ENCODE data around the gene UBALD2. TPM values are rescaled to one million over a fixed set of nuclear protein-coding genes. Genes with fewer than 3 reads are reported as not detected.
A peak's percentile ranks its signal among the peaks of the same experiment; 100 is the strongest.

The UBALD2 gene
- total RNA-seq, 1 donor from 2014 or later: 21.5 TPM

DNA sequence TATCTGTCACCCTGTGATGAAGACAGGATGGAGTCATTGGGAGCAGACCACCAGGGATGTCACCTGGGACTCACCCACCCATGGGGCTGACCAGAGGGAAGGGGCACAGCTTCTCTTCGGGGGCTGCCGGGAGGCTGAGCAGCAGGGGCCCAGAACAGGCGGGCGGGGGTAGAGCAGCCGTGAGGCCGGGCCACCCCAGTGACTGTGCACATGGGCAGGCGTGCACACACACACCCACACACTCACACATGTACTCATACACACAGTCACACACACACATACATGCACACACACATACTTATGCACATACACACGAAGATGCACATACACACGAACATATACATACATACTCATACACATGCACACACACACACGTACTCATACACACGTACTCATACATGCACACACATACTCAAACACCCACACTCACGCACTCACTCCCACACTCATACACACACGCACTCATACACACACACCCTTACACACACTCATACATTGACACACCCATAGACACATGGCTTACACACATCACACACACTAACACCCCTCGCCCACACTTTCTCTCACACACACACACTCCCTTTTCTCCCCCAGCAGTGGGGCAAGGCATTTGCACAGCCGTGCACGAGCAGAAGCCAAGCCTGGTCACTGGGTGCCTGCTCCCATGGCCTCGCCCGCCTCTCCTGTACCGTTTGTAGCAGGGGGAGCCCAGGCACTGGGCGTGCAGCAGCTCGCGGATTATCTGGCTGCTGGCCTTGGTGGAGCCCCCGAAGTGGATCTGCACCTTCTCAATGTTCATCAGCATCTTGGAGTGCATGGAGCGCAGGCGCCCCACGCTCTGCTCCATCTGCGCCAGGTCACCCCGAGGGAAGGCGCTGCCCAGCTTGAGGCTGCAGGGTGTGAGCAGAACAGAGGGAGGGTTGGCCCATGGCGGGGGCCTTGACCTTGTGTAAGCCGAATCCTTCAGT lies 12.4 kb downstream of the UBALD2 start:
- DNase-seq (ENCODE audit: low read depth, low spot score): no peak
- Mint-ChIP-seq H3K27me3 (ENCODE audit: low read depth) (no peaks in the 10 kb centered on the region), H3K36me3 (ENCODE audit: low read depth) (no peaks in the 10 kb centered on the region), H3K4me1 (peaks cover 7% of the 10 kb centered on the region), H3K27ac (ENCODE audit: unreplicated experiment) (no peak overlapping the region), H3K9me3 (no peaks in the 10 kb centered on the region), H3K4me3 (no peak overlapping the region)
- TF ChIP-seq, protein P1, sequence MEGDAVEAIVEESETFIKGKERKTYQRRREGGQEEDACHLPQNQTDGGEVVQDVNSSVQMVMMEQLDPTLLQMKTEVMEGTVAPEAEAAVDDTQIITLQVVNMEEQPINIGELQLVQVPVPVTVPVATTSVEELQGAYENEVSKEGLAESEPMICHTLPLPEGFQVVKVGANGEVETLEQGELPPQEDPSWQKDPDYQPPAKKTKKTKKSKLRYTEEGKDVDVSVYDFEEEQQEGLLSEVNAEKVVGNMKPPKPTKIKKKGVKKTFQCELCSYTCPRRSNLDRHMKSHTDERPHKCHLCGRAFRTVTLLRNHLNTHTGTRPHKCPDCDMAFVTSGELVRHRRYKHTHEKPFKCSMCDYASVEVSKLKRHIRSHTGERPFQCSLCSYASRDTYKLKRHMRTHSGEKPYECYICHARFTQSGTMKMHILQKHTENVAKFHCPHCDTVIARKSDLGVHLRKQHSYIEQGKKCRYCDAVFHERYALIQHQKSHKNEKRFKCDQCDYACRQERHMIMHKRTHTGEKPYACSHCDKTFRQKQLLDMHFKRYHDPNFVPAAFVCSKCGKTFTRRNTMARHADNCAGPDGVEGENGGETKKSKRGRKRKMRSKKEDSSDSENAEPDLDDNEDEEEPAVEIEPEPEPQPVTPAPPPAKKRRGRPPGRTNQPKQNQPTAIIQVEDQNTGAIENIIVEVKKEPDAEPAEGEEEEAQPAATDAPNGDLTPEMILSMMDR (conservative IDR thresholded peaks at IDR 0.05): no peak

DNA sequence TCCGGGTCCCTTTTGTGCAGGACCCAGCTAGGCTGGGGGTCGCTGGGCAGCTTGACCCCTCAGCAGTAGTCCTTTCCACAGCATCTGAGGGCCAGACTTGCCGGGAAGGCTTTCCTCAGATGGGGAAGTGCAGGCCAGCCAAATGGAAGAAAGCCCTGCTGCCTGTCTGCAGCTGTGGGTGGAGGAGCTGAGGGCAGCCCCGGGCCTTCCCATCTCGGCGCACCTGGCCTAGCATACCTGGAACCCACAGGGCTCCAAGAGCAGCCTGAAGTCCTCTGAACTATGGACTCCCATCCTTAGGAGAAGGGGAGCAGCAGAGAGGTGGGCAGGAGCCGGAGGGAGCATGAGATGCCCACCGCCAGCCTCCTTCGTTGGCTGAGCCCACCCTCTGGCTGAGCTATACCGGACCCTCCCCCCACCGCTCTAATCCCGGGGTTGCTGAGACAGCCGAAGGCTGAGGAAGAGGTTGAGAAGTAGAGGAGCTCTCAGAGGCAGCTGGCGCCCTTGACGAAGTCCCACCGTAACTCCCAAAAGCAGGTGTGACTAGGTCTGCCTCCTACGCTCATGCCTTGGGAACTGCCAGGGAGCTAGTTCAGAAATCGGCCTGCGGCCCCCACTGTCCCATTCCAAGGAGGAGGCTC lies 13.2 kb downstream of the UBALD2 start:
- no peaks in the 10 kb centered on the region for H3K36me3 Mint-ChIP-seq (ENCODE audit: low read depth)
- H3K9me3 Mint-ChIP-seq: no peaks in the 10 kb centered on the region
- H3K27me3 Mint-ChIP-seq (ENCODE audit: low read depth): no peaks in the 10 kb centered on the region
- H3K27ac Mint-ChIP-seq (ENCODE audit: unreplicated experiment): no peak overlapping the region
- no peak for DNase-seq (ENCODE audit: low read depth, low spot score)
- TF ChIP-seq, protein P1 (conservative IDR thresholded peaks at IDR 0.05): no peak
- H3K4me1 Mint-ChIP-seq: peaks cover 7% of the 10 kb centered on the region
- no peak overlapping the region for H3K4me3 Mint-ChIP-seq

DNA sequence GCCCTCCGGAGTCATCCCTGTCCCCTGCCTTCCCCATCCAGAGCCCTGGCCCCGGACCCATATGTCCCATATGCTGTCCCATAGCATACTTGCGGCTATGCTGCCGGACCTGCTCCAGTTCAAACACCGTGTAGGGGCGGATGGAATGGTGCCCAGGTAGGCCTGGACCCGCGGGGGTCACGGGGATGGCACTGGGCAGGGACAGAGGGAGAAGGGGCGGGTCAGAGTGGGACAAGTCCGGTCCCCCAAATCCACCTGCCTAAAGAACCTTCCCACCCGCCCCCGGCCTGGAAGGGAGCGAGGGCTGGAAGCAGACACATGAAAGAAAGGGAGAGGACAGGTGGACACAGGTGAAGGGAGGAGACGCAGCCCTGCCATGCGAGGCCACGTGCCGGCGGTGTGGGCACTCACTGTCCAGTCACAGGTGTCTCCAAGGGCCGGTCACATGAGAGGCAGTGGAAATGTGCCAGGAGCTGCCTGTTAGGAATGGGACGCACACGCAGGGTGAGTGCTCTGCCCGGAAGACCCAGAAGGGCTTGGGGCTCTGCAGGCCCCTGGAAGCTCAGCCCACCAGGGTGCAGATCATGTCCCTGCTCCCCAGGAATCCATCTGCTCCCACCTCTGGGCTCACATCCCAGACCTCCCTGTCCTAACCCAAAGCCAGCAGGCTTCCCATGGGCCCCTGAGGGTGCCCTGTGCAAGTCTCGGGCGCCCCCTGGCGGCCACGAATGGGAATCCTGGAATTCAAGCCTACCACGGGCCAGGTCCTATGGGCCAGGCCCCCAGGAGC lies 14.0 kb downstream of the UBALD2 start:
- TF ChIP-seq, protein P1 (conservative IDR thresholded peaks at IDR 0.05): peak; percentile 98

DNA sequence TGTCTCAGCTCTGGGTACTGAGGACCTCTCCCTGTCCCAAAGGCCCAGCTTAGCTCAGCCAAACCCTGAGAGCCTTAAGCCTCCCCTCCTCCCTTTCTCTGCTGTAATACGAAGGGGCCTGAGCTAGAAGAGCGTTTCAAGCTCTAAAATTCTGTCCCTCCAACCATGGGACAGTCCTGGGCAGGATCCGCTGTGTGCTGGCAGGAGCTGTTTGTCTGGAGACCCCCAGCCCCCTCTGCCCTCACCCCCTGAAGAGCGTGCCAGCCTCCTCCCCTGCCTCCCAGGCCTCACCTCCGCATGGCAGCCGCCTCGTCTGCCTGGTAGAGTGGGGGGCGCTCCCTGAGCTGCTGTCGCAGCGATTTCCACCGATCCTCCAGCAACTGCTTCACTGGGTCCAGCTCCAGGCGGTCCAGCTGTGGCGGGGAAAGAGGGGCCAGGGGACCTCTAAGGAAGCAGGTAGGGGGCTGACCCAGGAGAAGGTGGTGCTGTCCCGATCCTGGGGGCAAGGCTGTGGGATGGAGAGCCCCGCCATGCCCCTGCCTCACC lies 14.7 kb downstream of the UBALD2 start:
- Mint-ChIP-seq H3K4me3 (peak overlapping the region; percentile 40), H3K4me1 (peaks cover 6% of the 10 kb centered on the region), H3K27ac (ENCODE audit: unreplicated experiment) (no peak overlapping the region), H3K27me3 (ENCODE audit: low read depth) (no peaks in the 10 kb centered on the region), H3K36me3 (ENCODE audit: low read depth) (no peaks in the 10 kb centered on the region), H3K9me3 (no peaks in the 10 kb centered on the region)
- no peak for DNase-seq (ENCODE audit: low read depth, low spot score)
- TF ChIP-seq, protein P1 (conservative IDR thresholded peaks at IDR 0.05): peak; percentile 13

More for the DNA sequence above, 14.0 kb downstream of the UBALD2 start:
- Mint-ChIP-seq H3K27ac (ENCODE audit: unreplicated experiment) (no peak overlapping the region), H3K4me1 (peaks cover 7% of the 10 kb centered on the region), H3K36me3 (ENCODE audit: low read depth) (no peaks in the 10 kb centered on the region), H3K27me3 (ENCODE audit: low read depth) (no peaks in the 10 kb centered on the region), H3K9me3 (no peaks in the 10 kb centered on the region), H3K4me3 (peak overlapping the region; percentile 40)
- peak; percentile 88 for DNase-seq (ENCODE audit: low read depth, low spot score)

DNA sequence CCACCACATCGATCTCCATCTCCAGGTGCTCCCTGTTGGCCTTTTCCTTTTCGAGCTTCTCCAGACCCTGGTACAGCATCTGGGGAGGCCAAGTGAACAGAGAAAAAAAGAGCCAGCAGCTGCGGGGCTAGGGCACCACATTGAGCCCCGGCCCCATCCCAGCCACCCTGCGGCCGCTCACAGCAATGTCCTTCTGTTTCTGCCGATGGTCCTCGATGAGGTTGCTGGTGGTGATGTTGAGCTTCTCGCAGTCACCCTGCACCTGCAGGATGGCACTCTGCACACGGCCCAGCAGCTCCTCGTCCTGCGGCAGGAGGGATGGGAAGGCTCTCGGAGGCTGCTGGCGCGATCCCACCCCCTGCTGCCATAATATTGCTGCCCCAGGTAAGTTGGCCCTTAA lies 15.5 kb downstream of the UBALD2 start:
- no peak for DNase-seq (ENCODE audit: low read depth, low spot score)
- H3K9me3 Mint-ChIP-seq: no peaks in the 10 kb centered on the region
- no peaks in the 10 kb centered on the region for H3K36me3 Mint-ChIP-seq (ENCODE audit: low read depth)
- no peak overlapping the region for H3K27ac Mint-ChIP-seq (ENCODE audit: unreplicated experiment)
- peaks cover 5% of the 10 kb centered on the region for H3K4me1 Mint-ChIP-seq
- TF ChIP-seq, protein P1 (conservative IDR thresholded peaks at IDR 0.05): no peak
- H3K4me3 Mint-ChIP-seq: no peak overlapping the region
- no peaks in the 10 kb centered on the region for H3K27me3 Mint-ChIP-seq (ENCODE audit: low read depth)

Measured in neural crest cell (in vitro differentiated cells).